GM18873 (cell line): Measurements from ENCODE around the gene SMIM35.

Experiments
- ATAC-seq: cut with Tn5 transposase; IDR thresholded peaks from one replicate; pipeline ENCODE4 v1.9.1; 2021; ENCODE audit warnings: mild to moderate bottlenecking, moderate library complexity, moderate number of reproducible peaks; ENCODE audit not compliant: unreplicated experiment, low FRiP score

The SMIM35 gene

GRCh38 chr11:118060081-118060661 is 26.6 kb downstream of the SMIM35 start:
- ATAC-seq, result no peak

DNA sequence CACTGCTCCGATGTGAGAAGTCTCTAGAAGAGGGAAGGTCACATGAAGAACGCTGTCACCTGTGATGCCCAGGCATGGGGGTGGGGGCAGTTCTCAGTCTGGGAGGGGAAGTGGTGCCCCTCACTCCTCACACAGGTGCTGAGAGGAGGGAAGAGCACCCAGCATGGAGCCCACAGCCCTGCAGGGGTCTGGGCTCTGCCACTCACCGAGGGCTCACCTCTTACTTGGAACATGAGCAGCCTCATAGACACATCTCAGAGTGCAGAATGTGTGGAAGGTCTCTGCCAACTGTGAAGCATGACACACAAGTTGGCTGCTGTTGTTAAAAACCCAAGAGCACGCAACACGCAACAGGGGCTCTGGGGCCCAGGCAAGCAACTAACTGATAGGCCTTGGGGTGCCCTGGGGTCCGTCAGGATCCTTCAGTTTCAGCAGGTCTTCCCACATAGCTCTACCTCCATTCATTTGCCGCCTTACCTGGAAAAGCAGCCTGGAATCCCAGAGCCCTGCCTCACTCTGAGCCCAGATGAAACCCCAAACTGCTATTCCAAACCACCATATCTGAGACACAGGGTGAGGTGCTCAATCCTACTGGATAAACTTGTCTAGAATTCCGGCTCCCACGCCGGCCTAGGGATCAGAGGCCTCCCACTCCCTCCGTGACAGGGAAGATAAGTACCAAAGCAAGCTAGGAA is 27.4 kb downstream of the SMIM35 start:
- no peak for ATAC-seq

DNA sequence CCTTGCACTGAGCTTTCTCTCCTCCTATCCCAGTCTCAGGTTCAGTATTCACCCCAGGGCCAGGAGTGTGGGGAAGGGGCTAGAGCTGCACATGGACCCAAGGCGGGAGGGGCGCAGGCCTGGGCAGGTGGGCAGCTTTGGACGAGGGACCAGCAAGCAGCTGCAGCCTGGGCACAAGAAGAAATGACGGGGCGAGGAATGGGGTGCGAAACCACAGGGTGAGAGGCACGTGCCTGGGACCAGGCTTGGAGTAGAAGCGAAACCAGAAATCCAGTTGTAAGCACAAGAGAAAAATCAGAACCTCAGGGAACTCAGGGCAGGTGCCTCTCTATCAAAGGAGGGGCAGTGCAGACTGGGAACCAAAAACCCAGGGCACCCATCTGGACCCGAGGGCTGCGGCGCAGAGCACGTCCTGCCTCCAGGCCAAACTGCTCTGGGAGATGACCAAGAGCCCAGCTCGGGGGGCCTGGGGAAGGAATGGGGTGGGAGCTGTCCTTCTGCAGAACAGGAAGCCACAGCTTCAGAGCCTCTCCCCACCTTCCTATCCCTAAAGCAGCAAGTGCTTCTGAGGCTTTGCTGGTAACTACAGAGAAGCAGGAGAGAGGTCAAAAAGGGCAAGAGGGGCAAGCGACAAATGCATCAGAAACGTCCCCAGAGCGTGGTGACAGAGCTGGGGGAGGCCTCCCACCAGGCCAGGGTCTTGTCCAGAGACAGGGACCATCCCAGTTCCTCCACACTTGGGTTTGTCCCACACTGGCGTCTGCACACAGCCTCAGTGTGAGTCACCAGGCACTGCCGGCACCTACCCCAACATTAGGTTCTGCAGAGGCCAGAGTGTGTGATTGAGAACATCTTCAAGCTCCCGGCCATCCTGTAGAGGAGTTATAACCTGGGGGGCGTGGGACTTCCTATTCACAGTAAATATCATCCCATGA is 28.2 kb downstream of the SMIM35 start:
- no peak for ATAC-seq

DNA sequence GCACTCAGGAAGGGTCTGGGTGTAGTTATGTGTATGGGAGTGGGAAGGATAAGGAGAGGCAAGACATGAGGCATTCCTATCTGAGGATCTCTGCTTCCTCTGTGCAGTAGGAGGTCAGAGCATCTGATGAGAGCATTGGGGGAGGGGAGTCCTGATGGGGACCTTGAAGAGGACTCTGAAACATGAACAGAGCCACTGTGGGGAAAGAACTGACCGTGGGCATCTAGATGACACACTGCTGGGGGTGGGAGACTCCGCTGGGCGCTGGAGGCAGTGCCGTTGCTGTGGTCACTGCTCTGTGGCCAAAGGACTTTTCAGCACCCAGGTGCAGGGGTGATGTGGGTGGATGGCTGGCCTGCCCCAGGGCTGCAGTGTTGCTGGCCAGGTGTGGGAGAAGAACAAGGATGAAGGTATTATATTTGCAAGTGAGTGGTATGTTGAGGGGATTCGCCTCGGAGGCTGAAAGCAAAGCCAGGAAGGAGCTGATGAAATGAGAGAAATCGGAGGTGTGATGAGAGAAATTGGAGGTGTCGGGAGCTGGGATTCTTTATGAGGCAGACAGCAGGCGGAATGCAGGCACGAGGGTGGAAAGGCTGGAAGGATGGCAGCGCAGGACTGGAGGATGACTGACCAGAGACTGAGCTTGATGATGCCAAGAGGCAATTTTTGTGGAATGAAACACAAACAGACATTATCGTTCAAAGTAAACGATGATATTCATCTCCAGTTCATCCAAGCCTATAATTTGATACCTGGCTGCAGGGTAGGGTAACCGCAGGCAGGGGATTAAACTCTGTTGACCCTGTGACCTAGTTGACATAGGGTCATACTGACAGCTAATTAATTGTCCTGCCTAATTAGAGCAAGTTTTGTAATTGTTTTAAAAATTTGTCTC is 29.3 kb downstream of the SMIM35 start:
- no peak for ATAC-seq

DNA sequence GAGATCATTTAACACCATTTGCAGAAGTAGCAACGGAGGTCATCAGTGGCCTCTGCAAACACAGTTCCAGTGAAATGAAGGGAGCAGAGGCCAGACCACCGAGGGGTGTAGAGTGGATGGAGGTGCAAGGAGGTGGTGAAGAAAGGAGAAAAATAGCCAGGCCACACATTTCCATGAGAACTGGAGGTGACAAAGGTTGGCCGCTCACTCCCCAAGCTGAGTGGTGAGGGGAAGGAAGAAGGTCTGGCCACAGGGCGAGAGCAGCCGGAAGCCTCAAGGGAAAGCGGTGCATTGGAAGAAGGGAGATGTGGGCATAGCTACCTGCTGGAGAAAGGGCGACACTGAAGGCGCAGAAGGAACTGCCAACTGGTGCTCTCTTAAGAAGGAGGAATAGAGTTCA is 30.0 kb downstream of the SMIM35 start:
- no peak for ATAC-seq

- no peak for ATAC-seq
Observed at GRCh38 chr11:118055966-118056365, 30.8 kb downstream of the SMIM35 start.

DNA sequence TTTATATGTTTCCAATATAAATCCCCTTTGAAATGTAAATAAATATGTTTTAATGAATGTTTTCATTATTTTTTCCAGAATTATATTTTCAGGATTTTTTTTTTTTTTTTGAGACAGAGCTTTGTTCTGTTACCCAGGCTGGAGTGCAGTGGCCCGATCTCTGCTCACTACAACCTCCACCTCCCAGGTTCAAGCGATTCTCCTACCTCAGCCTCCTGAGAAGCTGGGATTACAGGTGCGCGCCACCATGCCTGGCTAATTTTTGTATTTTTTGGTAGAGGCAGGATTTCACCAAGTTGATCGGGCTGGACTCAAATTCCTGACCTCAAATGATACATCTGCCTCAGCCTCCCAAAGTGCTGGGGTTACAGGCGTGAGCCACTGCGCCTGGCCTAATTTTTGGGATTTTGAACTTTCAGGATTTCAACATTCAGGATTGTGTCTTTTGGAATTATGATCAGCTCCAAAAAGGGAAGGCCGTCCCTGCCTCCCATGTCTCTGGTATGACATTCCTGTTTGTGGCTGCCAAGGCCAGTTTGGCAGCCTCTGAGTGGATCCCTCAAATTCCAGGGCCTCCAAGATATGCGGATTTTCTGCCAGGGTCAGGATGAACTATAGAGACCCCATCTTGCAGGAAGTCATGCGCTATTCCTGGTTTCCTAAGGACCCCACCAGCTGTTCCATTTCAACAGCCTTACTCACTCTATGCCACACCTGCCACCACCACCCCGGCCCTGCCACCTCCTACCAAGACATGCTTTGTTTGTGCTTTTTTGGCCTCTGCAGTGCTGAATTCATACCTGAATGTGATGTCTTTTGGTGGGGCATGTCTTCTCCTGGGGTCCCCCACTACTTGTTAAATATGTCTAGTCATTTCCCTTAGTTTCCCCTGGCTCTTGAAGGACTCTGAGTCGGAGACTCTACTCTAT is 31.8 kb downstream of the SMIM35 start:
- ATAC-seq, result no peak

DNA sequence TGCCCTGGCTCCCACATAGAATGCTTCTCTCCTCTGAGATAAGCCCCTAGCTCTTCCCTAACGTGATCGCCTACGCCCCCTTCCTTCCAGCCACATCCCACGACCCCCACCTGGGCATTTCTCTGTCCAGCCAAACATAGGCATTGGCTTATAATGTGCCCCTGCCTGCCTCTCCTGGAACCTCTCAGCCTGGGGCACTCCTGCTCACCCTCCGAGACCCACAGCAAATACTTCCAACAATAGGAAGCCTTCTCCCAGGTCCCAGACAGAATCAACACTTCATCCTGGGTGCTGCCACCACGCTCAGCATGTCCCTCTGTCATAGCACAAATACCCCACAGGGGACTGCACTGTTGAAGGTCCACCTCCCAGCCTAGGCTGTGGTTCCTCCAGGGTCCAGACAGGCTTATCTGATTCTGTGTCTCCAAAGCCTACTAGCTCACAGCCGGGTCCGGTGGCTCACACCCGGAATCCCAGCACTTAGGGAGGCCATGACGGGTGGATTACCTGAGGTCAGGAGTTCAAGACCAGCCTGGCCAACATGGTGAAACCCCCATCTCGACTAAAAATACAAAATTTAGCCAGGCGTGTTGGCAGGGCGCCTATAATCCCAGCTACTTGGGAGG is 34.1 kb downstream of the SMIM35 start:
- no peak for ATAC-seq

DNA sequence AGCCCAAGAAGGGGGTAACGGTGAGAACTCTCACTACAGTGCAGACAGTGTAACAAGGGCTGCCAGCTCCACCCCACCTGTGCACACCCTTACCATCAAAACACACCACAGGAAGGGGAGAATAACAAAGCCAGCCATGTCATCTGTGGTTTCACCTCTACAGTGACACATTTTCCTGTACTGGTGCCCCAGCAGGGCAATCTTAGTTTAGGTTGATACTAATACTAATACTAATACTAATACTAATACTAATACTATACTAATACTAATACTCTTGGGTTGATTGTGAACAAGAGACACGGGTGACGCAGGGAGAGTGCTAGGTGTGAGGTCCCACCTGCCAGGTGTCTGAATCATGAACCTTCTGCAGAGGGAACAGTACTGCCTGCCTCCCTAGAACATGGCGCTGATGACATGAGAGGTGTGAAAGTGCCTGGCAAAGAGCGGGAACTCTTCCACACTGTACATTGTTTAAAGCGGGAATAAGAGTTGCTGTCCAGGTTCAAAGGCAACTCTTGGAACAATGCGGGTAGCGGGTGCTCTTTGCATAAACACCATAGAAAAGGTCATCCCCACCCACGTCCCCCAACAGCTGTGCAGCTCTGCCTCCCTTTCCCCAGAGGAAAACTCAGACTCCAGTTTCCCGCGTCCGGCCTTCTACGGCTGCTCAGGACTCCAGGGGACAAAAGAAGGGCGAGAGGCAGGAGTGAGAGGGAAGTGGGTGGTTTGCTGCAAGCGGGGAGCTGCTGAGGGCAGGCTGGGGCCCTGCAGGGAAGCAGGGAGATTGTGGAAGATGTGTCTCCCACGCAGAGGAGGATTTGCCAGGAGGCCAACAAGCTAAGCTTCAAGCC is 34.9 kb downstream of the SMIM35 start:
- ATAC-seq, result no peak

DNA sequence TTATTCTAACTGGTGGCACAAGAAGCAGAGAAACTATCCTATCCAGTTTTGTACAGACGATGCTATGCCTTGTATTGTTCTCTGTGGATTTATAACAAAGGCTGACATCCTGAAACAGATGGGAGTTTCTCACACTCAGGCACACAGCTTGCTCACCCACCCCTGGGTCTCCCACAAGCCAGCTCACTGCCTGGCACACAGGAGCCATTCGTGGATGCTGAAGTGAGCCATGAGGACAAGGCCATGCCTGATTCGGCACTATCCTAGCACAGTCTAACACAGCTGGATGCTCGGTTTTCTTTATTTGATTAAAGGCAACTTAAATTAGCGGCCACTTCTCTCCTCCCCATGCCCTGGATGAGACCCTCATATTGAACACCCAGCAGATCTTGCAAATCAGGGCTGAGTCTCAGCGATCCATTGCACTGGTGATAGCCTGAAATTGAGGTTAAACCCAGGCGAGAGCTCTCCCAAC is 35.6 kb downstream of the SMIM35 start:
- ATAC-seq, result no peak

- no peak for ATAC-seq
Observed at GRCh38 chr11:118050208-118050891, 36.4 kb downstream of the SMIM35 start.

DNA sequence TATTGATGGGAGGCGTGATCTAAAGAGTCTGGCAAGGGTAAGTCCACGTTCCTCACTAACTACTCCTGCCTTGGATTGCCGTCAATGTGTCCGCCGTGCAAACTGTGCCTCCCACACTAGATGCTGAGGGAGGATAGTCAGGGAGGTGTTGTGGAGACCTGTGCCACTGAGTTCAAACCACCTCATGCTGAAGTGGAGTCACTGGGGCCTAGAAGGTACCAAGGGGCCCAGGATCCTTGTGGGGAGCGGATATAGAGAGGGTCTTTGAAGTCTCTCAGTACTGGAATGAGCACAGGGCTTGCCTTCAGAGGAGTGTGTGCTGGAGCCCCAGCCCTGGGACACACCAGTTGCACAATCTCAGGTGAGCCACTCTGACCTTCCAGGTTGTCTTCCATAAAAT is 37.0 kb downstream of the SMIM35 start:
- ATAC-seq, result no peak

- ATAC-seq, result no peak
Observed at GRCh38 chr11:118048472-118049370, 38.0 kb downstream of the SMIM35 start.

DNA sequence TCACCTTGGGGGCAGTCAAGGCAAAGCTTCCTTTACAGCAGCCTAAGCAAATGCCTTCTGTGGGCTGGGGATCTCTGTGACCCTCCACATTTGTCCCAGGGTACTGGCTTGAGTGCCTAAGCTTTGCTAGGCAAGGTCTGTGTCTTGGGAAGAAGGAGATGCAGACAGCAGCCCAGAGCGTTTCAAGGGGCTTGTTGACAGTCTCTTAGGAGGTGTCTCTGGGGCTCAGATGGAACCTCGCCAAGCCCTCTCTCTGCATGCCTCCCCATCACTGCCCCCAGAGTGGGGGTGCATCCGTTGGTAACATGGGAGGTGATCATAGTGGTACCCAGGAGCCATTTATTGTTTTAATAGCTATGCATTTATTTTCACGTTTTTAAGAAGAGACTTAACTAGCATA is 39.0 kb downstream of the SMIM35 start:
- no peak for ATAC-seq

DNA sequence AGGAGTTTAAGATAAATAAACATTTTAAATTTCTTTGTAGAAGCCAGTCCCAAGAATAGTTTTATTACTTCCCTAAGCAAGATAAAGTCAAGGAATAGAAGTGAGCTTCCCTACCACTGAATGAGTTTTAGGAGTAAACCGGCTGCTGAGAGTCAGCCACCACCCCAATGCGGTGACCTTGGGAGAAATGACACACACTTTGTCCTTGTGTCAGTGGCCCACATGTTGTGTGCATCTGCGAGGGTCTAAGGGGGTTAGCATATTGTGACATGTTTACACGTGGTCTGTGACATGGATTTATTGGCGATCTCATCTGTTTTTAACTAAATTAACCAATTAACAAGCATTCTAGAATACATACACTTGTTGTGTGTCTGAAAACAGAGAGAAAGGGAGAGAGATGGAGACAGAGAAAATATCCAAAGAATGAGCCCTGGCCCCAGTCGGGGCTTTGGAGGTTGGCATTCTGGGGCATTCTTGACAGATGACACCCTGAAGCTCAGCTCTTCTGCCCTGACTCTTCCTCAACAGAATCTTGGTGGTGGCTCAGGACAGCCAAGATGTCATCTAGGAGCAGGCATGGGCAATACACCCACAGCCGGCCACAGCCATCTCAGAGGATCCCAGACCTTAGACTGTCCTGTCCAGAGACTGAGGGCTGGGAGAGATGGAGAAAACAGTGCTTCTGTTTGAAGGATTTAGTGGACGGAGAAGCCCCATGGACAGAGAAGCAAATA is 39.6 kb downstream of the SMIM35 start:
- no peak for ATAC-seq
